Measurements from ENCODE around the gene MAGEA9. TPM values are rescaled to one million over a fixed set of nuclear protein-coding genes. Genes with fewer than 3 reads are reported as not detected.
"Not testable (repeated sequence)": the region's sequence is repeated elsewhere in the genome, so short reads cannot be mapped to it uniquely, and the experiment has no call there.

The MAGEA9 gene
- polyA plus RNA-seq (ENCODE audit: insufficient read length in 10 of 10), result not detected
- long read RNA-seq, donor 1, result 0 reads
- long read RNA-seq, donor 2, result 0 reads
- long read RNA-seq, donor 3, result 0 reads
- long read RNA-seq, donor 4, result 0 reads
- long read RNA-seq, donor 5, result 0 reads
- long read RNA-seq, donor 6, result 0 reads
- long read RNA-seq, donor 7, result 0 reads
- long read RNA-seq, donor 8, result 0 reads
- long read RNA-seq, donor 9, result 0 reads

DNA sequence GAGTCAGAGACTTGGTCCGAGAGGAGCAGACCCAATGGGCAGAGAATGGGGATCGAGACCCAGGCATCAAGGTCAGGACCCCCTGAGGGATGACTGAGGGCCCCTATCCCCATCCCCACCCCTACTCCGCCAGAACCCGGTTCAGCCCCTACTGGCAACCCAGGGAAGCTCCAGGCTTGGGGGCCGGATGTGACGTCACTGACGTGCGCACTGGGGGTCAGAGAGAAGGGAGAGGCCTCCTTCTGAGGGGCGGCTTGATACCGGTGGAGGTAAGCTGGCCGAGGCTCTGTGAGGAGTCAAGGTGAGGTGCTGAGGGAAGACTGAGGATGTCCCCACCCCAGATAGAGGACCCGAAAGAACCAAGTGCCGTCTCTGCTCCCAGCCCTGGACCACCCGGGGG is at the start of gene MAGEA9:
Gene MAGEA9 (plus strand): TSS at position 204 of the 400 bp plus-strand sequence. CDS start 4,281 bp downstream, outside the sequence.
- DNase-seq, result not testable (repeated sequence)

DNA sequence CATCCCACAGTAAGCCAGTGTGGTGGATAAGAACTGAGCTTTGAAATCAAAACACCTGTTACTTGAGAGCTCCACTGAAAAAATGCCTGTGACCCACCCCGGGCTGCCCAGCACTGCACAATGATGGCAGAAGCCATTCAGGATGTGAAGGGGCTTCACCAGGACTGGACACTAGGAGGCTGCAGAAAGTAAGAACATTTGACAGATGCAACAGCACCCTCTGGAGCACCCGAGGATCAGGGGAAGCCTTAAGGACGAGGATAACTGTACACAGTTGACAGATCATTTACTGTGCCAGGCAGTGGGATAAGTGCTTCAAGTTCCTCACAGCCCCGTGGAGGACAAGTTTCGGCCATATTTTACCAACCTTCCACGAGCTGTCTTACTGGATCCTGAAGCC is 39.5 kb upstream of the MAGEA9 start:
- not testable (repeated sequence) for DNase-seq

- not testable (repeated sequence) for DNase-seq
Measured at GRCh38 chrX:149746390-149747007, 35.2 kb upstream of the MAGEA9 start.

GRCh38 chrX:149757206-149758067 is 24.3 kb upstream of the MAGEA9 start:
- DNase-seq, result no peak

DNA sequence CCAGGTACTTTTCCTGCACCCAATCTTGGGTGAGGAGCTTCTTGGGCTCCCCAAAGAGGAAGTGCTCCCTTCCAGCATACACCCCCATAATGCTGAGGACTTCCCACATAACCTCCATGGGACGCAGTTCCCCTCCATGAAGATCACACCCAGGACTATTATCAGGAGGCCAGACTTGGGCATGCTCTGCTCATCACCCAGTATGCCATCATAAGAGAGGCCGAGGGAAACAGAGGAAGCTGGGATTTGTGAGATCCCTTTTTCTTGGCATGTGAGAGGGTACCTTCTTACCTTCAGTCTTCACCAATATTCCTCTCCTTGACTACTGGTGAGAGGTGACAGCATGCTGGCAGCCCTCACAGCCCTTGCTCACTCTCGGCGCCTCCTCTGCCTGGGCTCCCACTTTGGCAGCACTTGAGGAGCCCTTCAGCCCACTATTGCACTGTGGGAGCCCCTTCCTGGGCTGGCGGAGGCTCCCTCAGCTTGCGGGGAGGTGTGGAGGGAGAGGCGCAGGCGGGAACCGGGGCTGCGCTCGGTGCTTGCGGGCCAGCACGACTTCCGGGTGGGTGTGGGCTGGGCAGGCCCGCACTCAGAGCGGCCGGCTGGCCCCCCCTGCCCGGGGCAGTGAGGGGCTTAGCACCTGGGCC is 23.5 kb upstream of the MAGEA9 start:
- DNase-seq, result no peak

- not testable (repeated sequence) for DNase-seq
Measured at GRCh38 chrX:149758715-149759078, 23.0 kb upstream of the MAGEA9 start.

DNA sequence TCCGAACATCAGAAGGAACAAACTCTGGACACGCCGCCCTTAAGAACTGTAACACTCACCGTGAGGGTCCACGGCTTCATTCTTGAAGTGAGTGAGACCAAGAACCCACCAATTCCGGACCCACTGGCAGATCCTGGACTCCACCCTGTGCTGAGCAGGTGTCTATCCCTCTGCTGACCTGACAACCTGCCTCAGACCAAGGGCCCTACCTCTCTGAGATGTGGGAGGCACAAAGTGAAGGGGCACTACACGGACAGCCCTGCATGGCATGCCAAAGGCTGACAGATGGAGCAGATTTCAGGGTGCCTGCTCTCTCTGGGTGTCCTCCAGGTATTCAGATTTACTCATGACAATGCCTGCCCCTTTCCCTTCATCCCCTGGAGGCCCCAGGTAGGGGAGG is 21.9 kb upstream of the MAGEA9 start:
- DNase-seq, result no peak

DNA sequence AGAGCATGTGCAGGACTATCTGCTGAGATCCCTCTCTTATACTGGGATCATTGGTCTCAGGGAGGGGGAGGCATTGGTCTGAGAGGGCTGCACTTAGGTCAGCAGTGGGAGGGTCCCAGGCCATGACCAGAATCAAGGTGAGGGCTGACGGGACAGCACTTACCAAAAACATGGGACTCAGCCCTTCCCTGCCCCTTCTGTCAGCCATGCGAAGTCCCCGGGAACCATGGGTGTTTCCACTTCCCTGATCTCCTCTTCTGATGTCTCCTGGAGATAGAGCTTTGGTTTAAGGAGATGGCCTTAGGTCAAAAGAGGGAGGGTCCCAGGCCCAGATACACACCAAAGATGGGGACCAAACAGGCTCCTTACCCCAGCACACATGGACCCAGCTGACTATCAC is 20.8 kb upstream of the MAGEA9 start:
- DNase-seq, result no peak

DNA sequence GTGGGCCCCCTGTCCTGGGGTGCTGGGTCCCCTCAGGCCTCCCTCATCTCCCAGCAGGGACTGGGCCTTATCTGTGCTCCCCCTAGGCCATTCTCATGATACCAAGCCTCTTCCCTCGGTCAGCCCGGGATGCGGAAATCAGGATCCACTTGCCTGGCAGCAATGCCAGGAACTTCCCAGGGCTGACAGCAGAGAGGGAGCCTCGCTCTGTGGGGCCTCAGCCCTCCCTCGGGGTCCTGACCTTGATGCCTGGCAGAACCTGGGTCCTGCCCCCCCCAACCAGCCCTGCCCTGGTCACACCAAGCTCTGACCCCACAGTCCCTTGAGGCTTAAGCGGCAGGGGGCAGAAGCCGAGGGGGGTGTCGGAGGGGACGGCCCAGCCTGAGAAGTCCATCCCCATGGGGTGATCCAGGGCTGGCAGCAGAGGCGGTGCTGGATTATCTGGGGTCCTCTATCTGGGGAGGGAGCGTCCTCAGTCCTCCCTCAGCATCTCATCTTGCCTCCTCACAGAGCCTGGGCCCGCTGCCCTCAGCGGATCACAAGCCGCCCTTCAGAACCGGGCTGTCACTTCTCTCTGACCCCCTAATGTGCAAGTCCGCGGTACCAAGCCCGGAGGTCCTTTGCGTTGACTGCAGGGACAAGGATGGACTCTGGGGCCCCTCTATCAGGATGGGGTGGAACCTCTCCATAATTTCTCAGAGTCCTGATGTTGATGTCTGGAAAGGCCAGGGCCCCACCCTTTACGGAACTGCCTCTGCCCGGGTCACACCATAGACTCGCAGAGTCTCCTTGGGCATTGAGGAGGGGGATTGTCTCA is 19.7 kb upstream of the MAGEA9 start:
- DNase-seq, result not testable (repeated sequence)

DNA sequence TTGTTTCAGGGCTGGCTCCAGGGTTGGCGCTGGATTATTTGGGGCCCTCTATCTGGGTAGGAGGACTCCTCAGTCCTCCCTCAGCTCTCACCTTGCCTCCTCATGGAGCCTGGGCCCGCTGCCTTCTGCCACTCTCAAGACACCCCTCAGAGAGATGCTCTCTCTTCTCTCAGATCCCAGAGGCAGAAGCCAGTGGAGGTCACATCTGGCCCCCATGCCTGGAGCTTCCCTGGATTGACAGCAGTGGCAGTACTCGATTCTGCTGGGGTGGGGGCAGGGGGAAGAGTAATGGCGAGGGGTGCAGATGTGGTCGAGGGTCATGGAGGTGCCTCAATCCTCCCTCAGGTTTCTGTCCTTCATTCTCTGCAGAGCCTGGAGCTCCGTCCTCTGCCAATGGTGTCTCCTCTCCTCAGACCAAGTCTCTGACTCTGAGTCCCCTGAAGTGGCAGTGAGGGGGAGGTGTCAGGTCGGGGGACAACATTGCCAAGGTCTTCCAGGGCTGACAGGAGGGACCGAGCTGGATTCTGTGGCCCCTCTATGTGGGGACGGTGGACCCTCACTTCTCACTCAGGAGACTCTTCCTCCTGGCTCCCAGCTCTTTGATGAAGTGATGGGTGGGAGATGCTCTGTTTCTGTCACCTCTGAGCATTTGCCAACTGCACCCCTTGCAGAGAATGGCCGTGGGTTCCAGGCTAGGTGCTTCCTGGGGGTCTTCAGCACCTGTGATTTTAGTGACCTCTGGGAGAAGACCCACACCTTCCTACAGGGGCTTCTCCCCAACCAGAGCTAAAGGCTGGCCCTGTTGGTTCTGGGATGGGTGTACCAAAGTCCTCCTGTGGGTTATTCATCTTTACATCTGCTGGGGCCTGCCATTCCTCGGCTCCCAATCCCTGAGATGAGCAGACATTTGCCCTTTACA is 18.8 kb upstream of the MAGEA9 start:
- no peak for DNase-seq

DNA sequence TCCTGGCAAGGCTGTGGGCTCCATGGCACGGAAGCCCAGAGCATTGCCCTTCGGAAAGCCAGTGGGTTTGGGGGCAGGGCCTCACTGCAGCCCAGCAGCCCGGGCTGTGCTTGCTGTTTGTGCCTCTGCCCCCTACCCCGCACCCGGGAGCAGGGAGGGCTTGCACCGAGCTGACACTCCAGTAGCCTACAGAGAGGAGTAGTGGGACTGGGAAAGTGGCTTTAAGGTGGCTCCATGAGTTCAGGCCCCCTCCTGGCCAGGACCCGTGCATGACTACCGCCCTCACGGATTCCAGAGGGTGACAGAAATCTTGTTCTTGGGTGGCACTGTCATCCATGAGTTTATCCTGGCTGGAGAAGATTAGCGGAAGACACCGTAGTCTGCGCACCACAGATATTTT is 11.4 kb upstream of the MAGEA9 start:
- DNase-seq, result not testable (repeated sequence)

DNA sequence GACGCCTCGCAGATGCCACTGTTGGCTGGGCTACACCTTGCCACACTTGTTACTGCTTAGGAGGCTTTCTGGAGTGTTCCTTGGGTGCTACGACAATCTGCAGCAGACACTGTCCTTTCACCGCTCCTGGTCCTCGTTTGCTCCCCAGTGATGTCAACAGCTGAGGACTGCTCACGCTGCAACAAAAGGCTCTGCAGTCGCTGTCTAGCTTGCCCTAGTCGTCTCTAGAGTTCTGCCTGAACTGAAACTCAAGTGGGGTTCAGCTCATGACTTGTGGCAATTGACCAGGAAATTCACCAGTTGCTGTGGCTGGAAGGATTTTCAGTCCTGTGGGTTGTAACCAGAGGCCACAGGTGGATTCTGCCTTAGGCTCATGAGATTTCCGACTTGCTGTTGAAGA is 8.7 kb upstream of the MAGEA9 start:
- not testable (repeated sequence) for DNase-seq

DNA sequence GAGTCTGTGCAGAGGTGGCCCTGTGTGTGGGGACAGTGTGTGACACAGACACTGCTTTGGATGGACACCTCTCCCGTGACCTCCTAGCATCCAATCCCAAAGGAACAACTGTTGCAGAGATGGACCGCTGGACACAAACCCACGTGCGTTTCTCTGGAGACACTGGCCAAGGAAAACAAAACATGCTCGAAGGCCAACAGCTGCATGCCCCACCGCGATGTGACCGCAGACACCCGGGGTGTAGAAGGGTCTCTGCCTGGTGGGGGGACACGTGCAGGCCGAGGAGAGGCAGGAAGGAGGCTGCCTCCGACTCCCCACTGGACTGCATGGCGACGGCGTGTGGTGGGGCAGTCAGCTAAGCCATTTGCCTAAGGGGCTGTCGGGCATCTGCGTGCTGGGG is 8.0 kb upstream of the MAGEA9 start, which contains the start of gene HSFX1:
Gene HSFX1 (plus strand): TSS at position 301 of the 400 bp plus-strand sequence. CDS start 614 bp downstream, outside the sequence.
- not testable (repeated sequence) for DNase-seq

- DNase-seq, result not testable (repeated sequence)
Measured at GRCh38 chrX:149777999-149778398, 3.7 kb upstream of the MAGEA9 start.

DNA sequence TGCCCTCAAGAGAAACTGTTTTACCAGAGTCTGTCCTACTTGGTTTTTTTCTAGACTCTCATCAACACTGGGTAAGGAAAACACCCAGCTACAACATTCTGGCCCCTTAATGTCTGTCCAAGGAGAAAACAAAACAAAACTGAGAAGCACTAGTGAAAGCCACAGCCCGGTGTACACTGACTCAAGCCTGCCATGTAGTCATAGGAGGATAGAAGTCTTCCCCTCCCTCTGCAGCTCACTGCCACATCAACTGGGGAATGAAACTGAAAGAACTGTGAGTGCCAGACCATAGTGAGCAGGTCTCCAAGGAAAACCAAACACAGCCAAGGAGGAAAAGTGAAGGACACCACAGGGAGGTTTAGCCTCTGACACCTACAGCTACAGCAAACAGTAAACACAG is 13.8 kb downstream of the MAGEA9 start:
- not testable (repeated sequence) for DNase-seq

- no peak for DNase-seq
Measured at GRCh38 chrX:149799095-149799714, 17.5 kb downstream of the MAGEA9 start.

DNA sequence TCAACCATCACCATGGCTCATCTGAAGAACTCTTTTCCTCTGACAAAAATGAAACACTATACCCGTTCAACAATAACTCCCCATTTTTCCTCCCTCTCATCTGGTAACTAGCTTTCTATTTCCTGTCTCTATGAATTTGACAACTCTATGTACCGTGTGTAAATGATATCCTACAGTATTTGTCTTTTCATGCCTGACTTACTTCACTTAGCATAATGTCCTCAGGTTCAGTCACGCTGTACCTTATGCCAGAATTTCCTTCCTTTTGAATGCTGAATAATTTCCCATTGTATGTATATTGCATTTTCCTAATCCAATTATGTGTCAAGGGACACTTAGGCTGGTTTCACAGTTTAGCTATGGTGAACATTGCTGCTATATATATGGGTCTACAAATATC is 18.2 kb downstream of the MAGEA9 start:
- no peak for DNase-seq

DNA sequence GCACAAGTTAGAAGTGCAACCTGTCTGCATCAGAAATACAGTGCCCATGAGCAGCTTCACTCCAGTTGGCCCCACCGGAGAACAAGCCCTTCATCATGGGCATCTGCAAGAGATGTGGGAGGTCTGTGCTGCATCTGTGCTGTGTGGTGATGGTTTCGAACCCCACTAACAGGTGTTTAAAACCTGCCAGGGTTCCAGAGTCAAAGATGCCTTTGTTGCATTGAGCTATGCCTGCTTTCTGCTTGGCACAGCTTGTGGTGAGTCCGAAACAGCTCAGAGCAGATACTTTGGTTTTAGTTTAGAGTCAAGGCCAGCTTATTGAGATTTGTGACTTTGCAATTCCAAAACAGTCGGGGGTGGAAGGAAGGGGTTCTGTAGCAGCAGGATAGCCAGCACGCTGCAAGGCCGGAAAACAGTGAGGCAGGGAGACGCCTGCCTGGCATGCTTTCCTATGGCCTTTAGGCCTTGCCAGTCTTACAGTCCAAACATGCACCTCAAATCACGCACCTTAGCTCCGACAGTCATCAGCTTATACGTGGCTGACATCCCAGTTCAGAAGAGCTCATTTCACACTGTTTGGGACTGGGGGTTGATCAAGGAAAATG is 21.8 kb downstream of the MAGEA9 start:
- DNase-seq, result no peak

DNA sequence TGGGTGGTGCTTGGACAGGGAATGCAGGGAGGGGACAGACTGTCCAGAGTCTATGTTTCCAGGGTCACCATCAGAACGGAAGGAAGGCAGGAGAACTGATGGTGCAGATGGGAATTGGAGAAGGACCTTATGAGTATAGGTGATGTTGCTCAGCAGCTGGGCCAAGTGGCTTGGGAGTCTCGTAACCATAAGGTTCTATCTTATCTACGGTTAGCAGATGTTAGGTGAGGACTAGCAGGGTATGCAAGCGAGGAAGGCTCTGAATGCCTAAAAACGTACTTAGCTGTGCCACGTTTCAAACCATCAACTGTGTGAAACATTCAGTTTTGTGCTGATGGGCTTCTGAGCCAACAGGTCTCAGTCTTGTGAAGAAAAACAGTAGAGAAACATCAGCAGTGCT is 22.4 kb downstream of the MAGEA9 start:
- DNase-seq, result no peak

All from muscle of back (tissue), 13 donors.